GM23338 (cell line): ENCODE data around the gene SLC13A5. TPM values are rescaled to one million over a fixed set of nuclear protein-coding genes. Genes with fewer than 3 reads are reported as not detected.

Experiments
- ATAC-seq: fragments of 200-7000 bp; cut with Tn5 transposase; 3 replicates; pipeline ENCODE4 v1.9.1; 2020
- DNase-seq: peaks from one replicate; pipeline ENCODE4 v3.0.0-alpha.2; 2015; ENCODE audit warnings: low spot score
- H2AFZ ChIP-seq: fragments of 200-600 bp; sonication (generic); 2 replicates; pipeline ENCODE4 v1.8.0; 2016; ENCODE audit warnings: antibody characterized with exemption, mild to moderate bottlenecking, moderate library complexity
- H3F3A ChIP-seq: fragments of 200-600 bp; sonication (generic); replicated peaks from 2 replicates; pipeline ENCODE4 v1.8.0; 2017; ENCODE audit warnings: antibody characterized with exemption, mixed run types, low read depth
- H3K27ac ChIP-seq: fragments of 200-600 bp; sonication (generic); 2 replicates; pipeline ENCODE4 v1.6.1; 2016; ENCODE audit warnings: low read depth
- H3K27me3 ChIP-seq: fragments of 200-600 bp; sonication (generic); 2 replicates; pipeline ENCODE4 v1.8.0; 2016; ENCODE audit warnings: mild to moderate bottlenecking, mixed run types, moderate library complexity; ENCODE audit not compliant: insufficient read depth
- H3K36me3 ChIP-seq: fragments of 200-600 bp; sonication (generic); 2 replicates; pipeline ENCODE4 v1.8.0; 2016; ENCODE audit warnings: mild to moderate bottlenecking; ENCODE audit not compliant: insufficient read depth
- H3K4me1 ChIP-seq: fragments of 200-600 bp; sonication (generic); 2 replicates; pipeline ENCODE4 v1.8.0; 2016; ENCODE audit warnings: mild to moderate bottlenecking, moderate library complexity; ENCODE audit not compliant: insufficient read depth
- H3K4me2 ChIP-seq: fragments of 200-600 bp; sonication (generic); 2 replicates; pipeline ENCODE4 v1.7.1; 2017; ENCODE audit warnings: mixed run types
- H3K4me3 ChIP-seq: fragments of 200-600 bp; sonication (generic); 2 replicates; pipeline ENCODE4 v1.6.1; 2016; ENCODE audit warnings: mixed run types
- H3K79me2 ChIP-seq: fragments of 200-600 bp; sonication (generic); replicated peaks from 2 replicates; pipeline ENCODE4 v1.8.0; 2017; ENCODE audit warnings: mild to moderate bottlenecking; ENCODE audit not compliant: insufficient read depth
- H3K9me2 ChIP-seq: fragments of 200-600 bp; sonication (generic); 2 replicates; pipeline ENCODE4 v1.8.0; 2017; ENCODE audit not compliant: insufficient read depth
- H4K20me1 ChIP-seq: fragments of 200-600 bp; sonication (generic); replicated peaks from 2 replicates; pipeline ENCODE4 v1.8.0; 2017; ENCODE audit warnings: mild to moderate bottlenecking; ENCODE audit not compliant: insufficient read depth
- H3K27ac Mint-ChIP-seq: 2 replicates; pipeline ENCODE4 v1.8.0; 2020; ENCODE audit warnings: inconsistent platforms, mild to moderate bottlenecking, moderate library complexity, mixed read lengths
- H3K27me3 Mint-ChIP-seq: 3 replicates; pipeline ENCODE4 v1.8.0; 2022; ENCODE audit warnings: low read depth, mild to moderate bottlenecking, moderate library complexity, mixed read lengths, inconsistent platforms; ENCODE audit not compliant: insufficient read depth, poor library complexity
- H3K36me3 Mint-ChIP-seq: 3 replicates; pipeline ENCODE4 v1.8.0; 2021; ENCODE audit warnings: low read depth, mild to moderate bottlenecking, inconsistent platforms, moderate library complexity, mixed read lengths
- H3K4me1 Mint-ChIP-seq: 3 replicates; pipeline ENCODE4 v1.8.0; 2020; ENCODE audit warnings: mild to moderate bottlenecking, inconsistent platforms, mixed read lengths
- H3K4me3 Mint-ChIP-seq: 3 replicates; pipeline ENCODE4 v1.8.0; 2021; ENCODE audit warnings: moderate library complexity, mild to moderate bottlenecking, inconsistent platforms, mixed read lengths
- H3K9me3 Mint-ChIP-seq: 3 replicates; pipeline ENCODE4 v1.8.0; 2020; ENCODE audit warnings: moderate library complexity, mild to moderate bottlenecking, inconsistent platforms, mixed read lengths
- CREB1 ChIP-seq: fragments of 250-450 bp; sonication (Bioruptor Pico); IDR thresholded peaks from 2 replicates; pipeline ENCODE4 v1.5.0; 2020; ENCODE audit warnings: low read depth, mild to moderate bottlenecking, moderate library complexity
- CTCF ChIP-seq, 2 experiments: fragments of 200-600 bp in 1 of 2; sonication (generic) in 1 of 2; conservative IDR thresholded peaks; 2 replicates each; pipeline versions ENCODE4 v1.5.1 to v1.6.1; 2016 to 2017; ENCODE audit warnings: antibody characterized with exemption in 2 of 2, low read depth in 2 of 2, mild to moderate bottlenecking in 2 of 2, moderate library complexity in 1 of 2
- EZH2 ChIP-seq: fragments of 200-600 bp; sonication (generic); IDR thresholded peaks from one replicate; pipeline ENCODE4 v1.8.0; 2017; ENCODE audit warnings: antibody characterized with exemption, mild to moderate bottlenecking, low read depth; ENCODE audit not compliant: unreplicated experiment
- EZH2phosphoT487 ChIP-seq: fragments of 200-600 bp; sonication (generic); IDR thresholded peaks from one replicate; pipeline ENCODE4 v1.8.1; 2018; ENCODE audit warnings: antibody characterized with exemption; ENCODE audit not compliant: unreplicated experiment
- JUNB ChIP-seq: IDR thresholded peaks from one replicate; pipeline ENCODE4 v1.6.1; 2016; ENCODE audit warnings: antibody characterized with exemption; ENCODE audit not compliant: unreplicated experiment
- NANOG ChIP-seq: IDR thresholded peaks from 2 replicates; pipeline ENCODE4 v1.6.1; 2016; ENCODE audit warnings: antibody characterized with exemption, borderline replicate concordance
- POLR2AphosphoS5 ChIP-seq: IDR thresholded peaks from 2 replicates; pipeline ENCODE4 v1.6.1; 2016; ENCODE audit warnings: antibody characterized with exemption, low read depth
- STAT1 ChIP-seq: IDR thresholded peaks from one replicate; pipeline ENCODE4 v1.6.1; 2016; ENCODE audit warnings: antibody characterized with exemption; ENCODE audit not compliant: unreplicated experiment
- ZNF114 ChIP-seq: fragments of 250-450 bp; sonication (Bioruptor Pico); IDR thresholded peaks from 2 replicates; pipeline ENCODE4 v1.5.0; 2020; ENCODE audit warnings: mild to moderate bottlenecking, moderate library complexity
- ZNF331 ChIP-seq: fragments of 250-450 bp; sonication (Bioruptor Pico); IDR thresholded peaks from 2 replicates; pipeline ENCODE4 v1.5.0; 2020; ENCODE audit warnings: low read depth, mild to moderate bottlenecking, moderate library complexity
- polyA plus RNA-seq: library from polyadenylated mRNA; unstranded; fragments of >200 nt; fragmentation: Nextera tagmentation; extraction: Ambion mirVana; gene quantifications from 2 replicates; pipeline ENCODE4 v1.2.1, GENCODE V29; 2016
- total RNA-seq: library from RNA; depleted of rRNA; stranded (reverse); fragments of >200 nt; shearing (Covaris generic); gene quantifications from 2 replicates; pipeline ENCODE4 v1.2.3, GENCODE V29; 2014
- TF ChIP-seq, protein P1 (sequence below): fragments of 250-450 bp; sonication (Bioruptor Pico); IDR thresholded peaks from 2 replicates; pipeline ENCODE4 v1.5.0; 2020; ENCODE audit warnings: mild to moderate bottlenecking, moderate library complexity
- TF ChIP-seq, protein P2 (sequence below): IDR thresholded peaks from one replicate; pipeline ENCODE4 v1.6.1; 2018; ENCODE audit warnings: antibody characterized with exemption; ENCODE audit not compliant: unreplicated experiment
- TF ChIP-seq, protein P3 (sequence below): IDR thresholded peaks from 2 replicates; pipeline ENCODE4 v1.6.1; 2016; ENCODE audit warnings: antibody characterized with exemption

SLC13A5 gene
- total and polyA plus RNA-seq, 2 experiments from 2014 or later: 1.2 to 2.3 TPM

DNA sequence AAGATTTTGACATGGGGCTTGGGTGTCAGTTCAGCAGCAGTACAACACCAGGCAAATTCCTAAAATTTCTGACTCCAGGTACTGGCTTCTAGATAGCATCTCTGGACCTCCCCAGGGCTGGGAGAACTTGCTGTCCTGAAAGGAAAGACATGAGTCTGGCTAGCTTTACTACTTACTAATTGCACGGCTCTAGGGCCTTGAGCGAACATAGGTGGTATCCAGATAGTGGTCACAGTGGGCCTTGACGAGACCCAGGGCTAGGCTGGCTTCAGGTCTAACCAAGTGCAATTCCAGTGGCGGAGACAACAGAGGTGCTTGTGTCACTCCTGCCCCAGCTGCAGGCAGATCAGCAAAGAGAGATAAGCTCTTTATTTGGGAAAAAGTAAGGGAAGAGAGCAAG is 16.4 kb upstream of the SLC13A5 start (continued):
- no peak for TF ChIP-seq STAT1
- no peak for TF ChIP-seq CREB1
- TF ChIP-seq JUNB: no peak

GRCh38 chr17:6724009-6724408 is 10.8 kb upstream of the SLC13A5 start:
- ATAC-seq (no peak), DNase-seq (no peak)
- Mint-ChIP-seq H3K27ac (no peak overlapping the region), H3K9me3 (peaks cover 7% of the 10 kb centered on the region), H3K4me3 (no peak overlapping the region), H3K36me3 (no peaks in the 10 kb centered on the region; the same call in 2 of the 3 replicates), H3K4me1 (no peaks in the 10 kb centered on the region), H3K27me3 (peaks cover 6% of the 10 kb centered on the region)
- no peak overlapping the region for H3K27ac ChIP-seq
- no peaks in the 10 kb centered on the region for H4K20me1 ChIP-seq
- no peak overlapping the region for H2AFZ ChIP-seq
- no peaks in the 10 kb centered on the region for H3K27me3 ChIP-seq
- no peaks in the 10 kb centered on the region for H3K79me2 ChIP-seq
- no peak overlapping the region for H3K4me3 ChIP-seq
- H3K36me3 ChIP-seq: no peaks in the 10 kb centered on the region
- H3F3A ChIP-seq: no peaks in the 10 kb centered on the region
- H3K4me2 ChIP-seq: no peak overlapping the region
- 0 out of 2 replicates have a peak, but pooled peaks cover 4% of the 10 kb centered on the region for H3K9me2 ChIP-seq
- H3K4me1 ChIP-seq: no peaks in the 10 kb centered on the region
- TF ChIP-seq ZNF331 (no peak), STAT1 (no peak), JUNB (no peak), ZNF114 (CRISPR knock-in tag) (no peak), CTCF (conservative IDR thresholded peaks at IDR 0.05; ENCODE audit: low read depth in 2 of 2) (no peak), EZH2phosphoT487 (no peak), EZH2 (no peak), CREB1 (no peak), POLR2AphosphoS5 (no peak), NANOG (no peak)
- TF ChIP-seq, protein P1, sequence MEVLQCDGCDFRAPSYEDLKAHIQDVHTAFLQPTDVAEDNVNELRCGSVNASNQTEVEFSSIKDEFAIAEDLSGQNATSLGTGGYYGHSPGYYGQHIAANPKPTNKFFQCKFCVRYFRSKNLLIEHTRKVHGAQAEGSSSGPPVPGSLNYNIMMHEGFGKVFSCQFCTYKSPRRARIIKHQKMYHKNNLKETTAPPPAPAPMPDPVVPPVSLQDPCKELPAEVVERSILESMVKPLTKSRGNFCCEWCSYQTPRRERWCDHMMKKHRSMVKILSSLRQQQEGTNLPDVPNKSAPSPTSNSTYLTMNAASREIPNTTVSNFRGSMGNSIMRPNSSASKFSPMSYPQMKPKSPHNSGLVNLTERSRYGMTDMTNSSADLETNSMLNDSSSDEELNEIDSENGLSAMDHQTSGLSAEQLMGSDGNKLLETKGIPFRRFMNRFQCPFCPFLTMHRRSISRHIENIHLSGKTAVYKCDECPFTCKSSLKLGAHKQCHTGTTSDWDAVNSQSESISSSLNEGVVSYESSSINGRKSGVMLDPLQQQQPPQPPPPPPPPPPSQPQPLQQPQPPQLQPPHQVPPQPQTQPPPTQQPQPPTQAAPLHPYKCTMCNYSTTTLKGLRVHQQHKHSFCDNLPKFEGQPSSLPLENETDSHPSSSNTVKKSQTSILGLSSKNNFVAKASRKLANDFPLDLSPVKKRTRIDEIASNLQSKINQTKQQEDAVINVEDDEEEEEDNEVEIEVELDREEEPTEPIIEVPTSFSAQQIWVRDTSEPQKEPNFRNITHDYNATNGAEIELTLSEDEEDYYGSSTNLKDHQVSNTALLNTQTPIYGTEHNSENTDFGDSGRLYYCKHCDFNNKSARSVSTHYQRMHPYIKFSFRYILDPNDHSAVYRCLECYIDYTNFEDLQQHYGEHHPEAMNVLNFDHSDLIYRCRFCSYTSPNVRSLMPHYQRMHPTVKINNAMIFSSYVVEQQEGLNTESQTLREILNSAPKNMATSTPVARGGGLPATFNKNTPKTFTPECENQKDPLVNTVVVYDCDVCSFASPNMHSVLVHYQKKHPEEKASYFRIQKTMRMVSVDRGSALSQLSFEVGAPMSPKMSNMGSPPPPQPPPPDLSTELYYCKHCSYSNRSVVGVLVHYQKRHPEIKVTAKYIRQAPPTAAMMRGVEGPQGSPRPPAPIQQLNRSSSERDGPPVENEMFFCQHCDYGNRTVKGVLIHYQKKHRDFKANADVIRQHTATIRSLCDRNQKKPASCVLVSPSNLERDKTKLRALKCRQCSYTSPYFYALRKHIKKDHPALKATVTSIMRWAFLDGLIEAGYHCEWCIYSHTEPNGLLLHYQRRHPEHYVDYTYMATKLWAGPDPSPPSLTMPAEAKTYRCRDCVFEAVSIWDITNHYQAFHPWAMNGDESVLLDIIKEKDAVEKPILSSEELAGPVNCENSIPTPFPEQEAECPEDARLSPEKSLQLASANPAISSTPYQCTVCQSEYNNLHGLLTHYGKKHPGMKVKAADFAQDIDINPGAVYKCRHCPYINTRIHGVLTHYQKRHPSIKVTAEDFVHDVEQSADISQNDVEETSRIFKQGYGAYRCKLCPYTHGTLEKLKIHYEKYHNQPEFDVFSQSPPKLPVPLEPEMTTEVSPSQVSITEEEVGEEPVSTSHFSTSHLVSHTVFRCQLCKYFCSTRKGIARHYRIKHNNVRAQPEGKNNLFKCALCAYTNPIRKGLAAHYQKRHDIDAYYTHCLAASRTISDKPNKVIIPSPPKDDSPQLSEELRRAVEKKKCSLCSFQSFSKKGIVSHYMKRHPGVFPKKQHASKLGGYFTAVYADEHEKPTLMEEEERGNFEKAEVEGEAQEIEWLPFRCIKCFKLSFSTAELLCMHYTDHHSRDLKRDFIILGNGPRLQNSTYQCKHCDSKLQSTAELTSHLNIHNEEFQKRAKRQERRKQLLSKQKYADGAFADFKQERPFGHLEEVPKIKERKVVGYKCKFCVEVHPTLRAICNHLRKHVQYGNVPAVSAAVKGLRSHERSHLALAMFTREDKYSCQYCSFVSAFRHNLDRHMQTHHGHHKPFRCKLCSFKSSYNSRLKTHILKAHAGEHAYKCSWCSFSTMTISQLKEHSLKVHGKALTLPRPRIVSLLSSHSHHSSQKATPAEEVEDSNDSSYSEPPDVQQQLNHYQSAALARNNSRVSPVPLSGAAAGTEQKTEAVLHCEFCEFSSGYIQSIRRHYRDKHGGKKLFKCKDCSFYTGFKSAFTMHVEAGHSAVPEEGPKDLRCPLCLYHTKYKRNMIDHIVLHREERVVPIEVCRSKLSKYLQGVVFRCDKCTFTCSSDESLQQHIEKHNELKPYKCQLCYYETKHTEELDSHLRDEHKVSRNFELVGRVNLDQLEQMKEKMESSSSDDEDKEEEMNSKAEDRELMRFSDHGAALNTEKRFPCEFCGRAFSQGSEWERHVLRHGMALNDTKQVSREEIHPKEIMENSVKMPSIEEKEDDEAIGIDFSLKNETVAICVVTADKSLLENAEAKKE (CRISPR knock-in tag): no peak
- TF ChIP-seq, protein P2, sequence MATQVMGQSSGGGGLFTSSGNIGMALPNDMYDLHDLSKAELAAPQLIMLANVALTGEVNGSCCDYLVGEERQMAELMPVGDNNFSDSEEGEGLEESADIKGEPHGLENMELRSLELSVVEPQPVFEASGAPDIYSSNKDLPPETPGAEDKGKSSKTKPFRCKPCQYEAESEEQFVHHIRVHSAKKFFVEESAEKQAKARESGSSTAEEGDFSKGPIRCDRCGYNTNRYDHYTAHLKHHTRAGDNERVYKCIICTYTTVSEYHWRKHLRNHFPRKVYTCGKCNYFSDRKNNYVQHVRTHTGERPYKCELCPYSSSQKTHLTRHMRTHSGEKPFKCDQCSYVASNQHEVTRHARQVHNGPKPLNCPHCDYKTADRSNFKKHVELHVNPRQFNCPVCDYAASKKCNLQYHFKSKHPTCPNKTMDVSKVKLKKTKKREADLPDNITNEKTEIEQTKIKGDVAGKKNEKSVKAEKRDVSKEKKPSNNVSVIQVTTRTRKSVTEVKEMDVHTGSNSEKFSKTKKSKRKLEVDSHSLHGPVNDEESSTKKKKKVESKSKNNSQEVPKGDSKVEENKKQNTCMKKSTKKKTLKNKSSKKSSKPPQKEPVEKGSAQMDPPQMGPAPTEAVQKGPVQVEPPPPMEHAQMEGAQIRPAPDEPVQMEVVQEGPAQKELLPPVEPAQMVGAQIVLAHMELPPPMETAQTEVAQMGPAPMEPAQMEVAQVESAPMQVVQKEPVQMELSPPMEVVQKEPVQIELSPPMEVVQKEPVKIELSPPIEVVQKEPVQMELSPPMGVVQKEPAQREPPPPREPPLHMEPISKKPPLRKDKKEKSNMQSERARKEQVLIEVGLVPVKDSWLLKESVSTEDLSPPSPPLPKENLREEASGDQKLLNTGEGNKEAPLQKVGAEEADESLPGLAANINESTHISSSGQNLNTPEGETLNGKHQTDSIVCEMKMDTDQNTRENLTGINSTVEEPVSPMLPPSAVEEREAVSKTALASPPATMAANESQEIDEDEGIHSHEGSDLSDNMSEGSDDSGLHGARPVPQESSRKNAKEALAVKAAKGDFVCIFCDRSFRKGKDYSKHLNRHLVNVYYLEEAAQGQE: no peak
- TF ChIP-seq, protein P3, sequence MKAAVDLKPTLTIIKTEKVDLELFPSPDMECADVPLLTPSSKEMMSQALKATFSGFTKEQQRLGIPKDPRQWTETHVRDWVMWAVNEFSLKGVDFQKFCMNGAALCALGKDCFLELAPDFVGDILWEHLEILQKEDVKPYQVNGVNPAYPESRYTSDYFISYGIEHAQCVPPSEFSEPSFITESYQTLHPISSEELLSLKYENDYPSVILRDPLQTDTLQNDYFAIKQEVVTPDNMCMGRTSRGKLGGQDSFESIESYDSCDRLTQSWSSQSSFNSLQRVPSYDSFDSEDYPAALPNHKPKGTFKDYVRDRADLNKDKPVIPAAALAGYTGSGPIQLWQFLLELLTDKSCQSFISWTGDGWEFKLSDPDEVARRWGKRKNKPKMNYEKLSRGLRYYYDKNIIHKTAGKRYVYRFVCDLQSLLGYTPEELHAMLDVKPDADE: no peak
